ENCODE results near the gene IDH3A. TPM values are rescaled to one million over a fixed set of nuclear protein-coding genes. Genes with fewer than 3 reads are reported as not detected.

Gene IDH3A
- total RNA-seq, 4 donors from 2014 or later = 149 to 369 (median 166) TPM

DNA sequence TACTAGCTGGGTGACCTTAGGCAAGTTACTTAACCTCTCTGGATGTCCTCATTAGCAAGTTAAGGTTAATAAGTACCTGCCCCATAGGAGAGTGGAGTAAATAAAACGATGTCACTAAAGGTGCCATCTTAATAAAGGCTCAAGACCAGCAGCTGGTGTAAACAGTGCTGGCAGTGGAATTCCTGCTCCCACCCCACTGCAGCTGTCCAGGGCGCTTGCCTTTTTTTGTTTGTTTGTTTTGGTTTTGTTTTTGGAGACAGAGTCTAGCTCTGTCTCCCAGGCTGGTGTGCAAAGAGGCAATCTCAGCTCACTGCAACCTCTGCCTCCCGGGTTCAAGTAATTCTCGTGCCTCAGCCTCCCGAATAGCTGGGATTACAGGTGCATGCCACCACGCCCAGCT is 28.9 kb downstream of the IDH3A start:
- no peaks in the 10 kb centered on the region for H3K27me3 ChIP-seq
- no peak overlapping the region for H3K27ac ChIP-seq
- H3K36me3 ChIP-seq = no peaks in the 10 kb centered on the region
- in situ Hi-C loops (cut with MboI; ENCODE audit: low pct_ligation_motif_present in 1 of 4, low pct_unique_long_range_greater_than_20kb in 1 of 4, low sequenced_read_pairs in 3 of 4) (no loop called here), intact Hi-C loops (cut with DNase I; ENCODE audit: low total_unique reads) (loop anchor here (5.0 kb wide), 1 partner anchor 64 kb away; no protein-coding TSS in a partner anchor)
- TF ChIP-seq POLR2A (IDR thresholded peaks at IDR 0.05) (no peak), EP300 (IDR thresholded peaks at IDR 0.05; ENCODE audit: low read depth) (no peak), POLR2AphosphoS5 (IDR thresholded peaks at IDR 0.05) (no peak)
- TF ChIP-seq, protein P1, sequence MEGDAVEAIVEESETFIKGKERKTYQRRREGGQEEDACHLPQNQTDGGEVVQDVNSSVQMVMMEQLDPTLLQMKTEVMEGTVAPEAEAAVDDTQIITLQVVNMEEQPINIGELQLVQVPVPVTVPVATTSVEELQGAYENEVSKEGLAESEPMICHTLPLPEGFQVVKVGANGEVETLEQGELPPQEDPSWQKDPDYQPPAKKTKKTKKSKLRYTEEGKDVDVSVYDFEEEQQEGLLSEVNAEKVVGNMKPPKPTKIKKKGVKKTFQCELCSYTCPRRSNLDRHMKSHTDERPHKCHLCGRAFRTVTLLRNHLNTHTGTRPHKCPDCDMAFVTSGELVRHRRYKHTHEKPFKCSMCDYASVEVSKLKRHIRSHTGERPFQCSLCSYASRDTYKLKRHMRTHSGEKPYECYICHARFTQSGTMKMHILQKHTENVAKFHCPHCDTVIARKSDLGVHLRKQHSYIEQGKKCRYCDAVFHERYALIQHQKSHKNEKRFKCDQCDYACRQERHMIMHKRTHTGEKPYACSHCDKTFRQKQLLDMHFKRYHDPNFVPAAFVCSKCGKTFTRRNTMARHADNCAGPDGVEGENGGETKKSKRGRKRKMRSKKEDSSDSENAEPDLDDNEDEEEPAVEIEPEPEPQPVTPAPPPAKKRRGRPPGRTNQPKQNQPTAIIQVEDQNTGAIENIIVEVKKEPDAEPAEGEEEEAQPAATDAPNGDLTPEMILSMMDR (IDR thresholded peaks at IDR 0.05) = no peak
- H3K9me3 ChIP-seq = no peaks in the 10 kb centered on the region
- H3K4me1 ChIP-seq = no peaks in the 10 kb centered on the region
- DNase-seq = no peak
- no peak overlapping the region for H3K4me3 ChIP-seq
- 72 to 80% methylated on average over 1 to 6 of the region's 6 CpGs for WGBS, 2 donors (ENCODE audit: low coverage in 1 of 2)

DNA sequence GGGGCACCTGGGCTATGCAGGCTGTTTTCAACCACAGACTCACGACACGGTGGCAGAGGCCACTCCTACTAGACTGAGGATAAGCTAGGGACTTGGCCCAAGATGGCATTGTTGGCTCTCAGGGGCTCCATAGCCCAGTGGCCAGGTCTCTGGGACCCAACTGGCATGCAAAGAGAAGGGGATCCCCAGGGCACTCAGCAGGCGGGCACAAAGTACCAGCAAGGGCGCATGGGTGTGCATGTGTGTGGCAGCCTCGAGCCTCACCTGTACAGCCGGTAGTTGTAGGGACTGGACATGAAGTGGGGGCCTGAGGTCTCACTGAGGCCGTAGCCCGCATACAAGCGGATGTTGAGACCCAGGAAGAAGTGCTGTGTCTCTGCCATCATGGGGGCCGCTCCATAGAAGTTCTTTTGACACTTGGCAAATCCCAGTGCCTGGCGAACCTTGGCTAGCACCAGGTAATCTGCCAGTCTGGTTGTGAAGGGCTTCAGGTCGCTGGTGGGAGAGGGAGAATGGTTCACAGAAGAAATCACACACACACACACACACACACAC is 30.2 kb downstream of the IDH3A start:
- Histone ChIP-seq H3K27me3 (no peaks in the 10 kb centered on the region), H3K9me3 (no peaks in the 10 kb centered on the region), H3K4me1 (no peaks in the 10 kb centered on the region), H3K4me3 (no peak overlapping the region), H3K36me3 (no peaks in the 10 kb centered on the region), H3K27ac (no peak overlapping the region)
- WGBS, 2 donors (ENCODE audit: low coverage in 1 of 2) = 90 to 95% methylated on average over 2 to 12 of the region's 12 CpGs
- in situ Hi-C loops (cut with MboI; ENCODE audit: low pct_ligation_motif_present in 1 of 4, low pct_unique_long_range_greater_than_20kb in 1 of 4, low sequenced_read_pairs in 3 of 4) = no loop called here
- intact Hi-C loops (cut with DNase I; ENCODE audit: low total_unique reads) = loop anchor here (5.0 kb wide), 1 partner anchor 63 kb away; no protein-coding TSS in a partner anchor
- DNase-seq = no peak
- TF ChIP-seq EP300 (IDR thresholded peaks at IDR 0.05; ENCODE audit: low read depth) (no peak), POLR2AphosphoS5 (IDR thresholded peaks at IDR 0.05) (no peak), POLR2A (IDR thresholded peaks at IDR 0.05) (no peak)

- no peaks in the 10 kb centered on the region for H3K36me3 ChIP-seq
- intact Hi-C loops (cut with DNase I; ENCODE audit: low total_unique reads) = loop anchor here (5.0 kb wide), 1 partner anchor 62 kb away; no protein-coding TSS in a partner anchor
- no peaks in the 10 kb centered on the region for H3K4me1 ChIP-seq
- TF ChIP-seq, protein P1 (IDR thresholded peaks at IDR 0.05) = no peak
- no peak for TF ChIP-seq EP300 (IDR thresholded peaks at IDR 0.05; ENCODE audit: low read depth)
- TF ChIP-seq POLR2A (IDR thresholded peaks at IDR 0.05) = no peak
- no peak for TF ChIP-seq POLR2AphosphoS5 (IDR thresholded peaks at IDR 0.05)
- no peak overlapping the region for H3K27ac ChIP-seq
- 78 to 92% methylated on average over 2 to 5 of the region's 5 CpGs for WGBS, 2 donors (ENCODE audit: low coverage in 1 of 2)
- no peaks in the 10 kb centered on the region for H3K27me3 ChIP-seq
- in situ Hi-C loops (cut with MboI; ENCODE audit: low pct_ligation_motif_present in 1 of 4, low pct_unique_long_range_greater_than_20kb in 1 of 4, low sequenced_read_pairs in 3 of 4) = no loop called here
- no peak overlapping the region for H3K4me3 ChIP-seq
- no peak for DNase-seq
- H3K9me3 ChIP-seq = no peaks in the 10 kb centered on the region
These were observed 30.7 kb downstream of the IDH3A start for GRCh38 chr15:78179906-78180305.

- Histone ChIP-seq H3K36me3 (no peaks in the 10 kb centered on the region), H3K9me3 (no peaks in the 10 kb centered on the region), H3K4me3 (no peak overlapping the region), H3K27ac (no peak overlapping the region), H3K4me1 (no peaks in the 10 kb centered on the region), H3K27me3 (no peaks in the 10 kb centered on the region)
- no peak for DNase-seq
- in situ Hi-C loops (cut with MboI; ENCODE audit: low pct_ligation_motif_present in 1 of 4, low pct_unique_long_range_greater_than_20kb in 1 of 4, low sequenced_read_pairs in 3 of 4) (no loop called here), intact Hi-C loops (cut with DNase I; ENCODE audit: low total_unique reads) (no loop called here)
- no peak for TF ChIP-seq EP300 (IDR thresholded peaks at IDR 0.05; ENCODE audit: low read depth)
- TF ChIP-seq, protein P1 (IDR thresholded peaks at IDR 0.05) = no peak
- no peak for TF ChIP-seq POLR2A (IDR thresholded peaks at IDR 0.05)
- no peak for TF ChIP-seq POLR2AphosphoS5 (IDR thresholded peaks at IDR 0.05)
- WGBS, 2 donors (ENCODE audit: low coverage in 1 of 2) = 79% methylated on average over 2 of the region's 5 CpGs; no CpG with 5 or more reads in 1 of the 2 donors
These were observed 33.2 kb downstream of the IDH3A start for GRCh38 chr15:78182336-78182700.

- Histone ChIP-seq H3K27me3 (no peaks in the 10 kb centered on the region), H3K27ac (no peak overlapping the region), H3K4me1 (no peaks in the 10 kb centered on the region), H3K9me3 (no peaks in the 10 kb centered on the region), H3K36me3 (no peaks in the 10 kb centered on the region), H3K4me3 (no peak overlapping the region)
- 94 to 96% methylated on average over 1 to 4 of the region's 4 CpGs for WGBS, 2 donors (ENCODE audit: low coverage in 1 of 2)
- intact Hi-C loops (cut with DNase I; ENCODE audit: low total_unique reads) (no loop called here), in situ Hi-C loops (cut with MboI; ENCODE audit: low pct_ligation_motif_present in 1 of 4, low pct_unique_long_range_greater_than_20kb in 1 of 4, low sequenced_read_pairs in 3 of 4) (no loop called here)
- TF ChIP-seq POLR2A (IDR thresholded peaks at IDR 0.05) (no peak), EP300 (IDR thresholded peaks at IDR 0.05; ENCODE audit: low read depth) (no peak), POLR2AphosphoS5 (IDR thresholded peaks at IDR 0.05) (no peak)
- TF ChIP-seq, protein P1 (IDR thresholded peaks at IDR 0.05) = no peak
- DNase-seq = no peak
These were observed 33.7 kb downstream of the IDH3A start for GRCh38 chr15:78182821-78183220.
